Measurements from ENCODE around the gene MAPK4. TPM values are rescaled to one million over a fixed set of nuclear protein-coding genes. Genes with fewer than 3 reads are reported as not detected.

MAPK4 gene
- total RNA-seq, 4 donors from 2014 or later, result 0.13 to 3.1 (median 0.61) TPM

- DNase-seq, result no peak
- 27 to 34% methylated on average over 7 of the region's 7 CpGs for WGBS, 2 donors
- Histone ChIP-seq H3K4me1 (peaks cover 0 to 11% (median 0%) of the 10 kb centered on the region in 3 donors), H3K27ac (peak overlapping the region in 3 of 4 donors; percentile 40 to 58 (median 52)), H3K36me3 (no peaks in the 10 kb centered on the region), H3K4me3 (no peak overlapping the region), H3K9me3 (no peaks in the 10 kb centered on the region), H3K27me3 (no peaks in the 10 kb centered on the region)
- TF ChIP-seq POLR2A (IDR thresholded peaks at IDR 0.05), result no peak
- TF ChIP-seq, protein P1, sequence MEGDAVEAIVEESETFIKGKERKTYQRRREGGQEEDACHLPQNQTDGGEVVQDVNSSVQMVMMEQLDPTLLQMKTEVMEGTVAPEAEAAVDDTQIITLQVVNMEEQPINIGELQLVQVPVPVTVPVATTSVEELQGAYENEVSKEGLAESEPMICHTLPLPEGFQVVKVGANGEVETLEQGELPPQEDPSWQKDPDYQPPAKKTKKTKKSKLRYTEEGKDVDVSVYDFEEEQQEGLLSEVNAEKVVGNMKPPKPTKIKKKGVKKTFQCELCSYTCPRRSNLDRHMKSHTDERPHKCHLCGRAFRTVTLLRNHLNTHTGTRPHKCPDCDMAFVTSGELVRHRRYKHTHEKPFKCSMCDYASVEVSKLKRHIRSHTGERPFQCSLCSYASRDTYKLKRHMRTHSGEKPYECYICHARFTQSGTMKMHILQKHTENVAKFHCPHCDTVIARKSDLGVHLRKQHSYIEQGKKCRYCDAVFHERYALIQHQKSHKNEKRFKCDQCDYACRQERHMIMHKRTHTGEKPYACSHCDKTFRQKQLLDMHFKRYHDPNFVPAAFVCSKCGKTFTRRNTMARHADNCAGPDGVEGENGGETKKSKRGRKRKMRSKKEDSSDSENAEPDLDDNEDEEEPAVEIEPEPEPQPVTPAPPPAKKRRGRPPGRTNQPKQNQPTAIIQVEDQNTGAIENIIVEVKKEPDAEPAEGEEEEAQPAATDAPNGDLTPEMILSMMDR (IDR thresholded peaks at IDR 0.05), result no peak
- intact Hi-C loops (cut with DNase I), result no loop called here
These were observed 148.1 kb downstream of the MAPK4 start for GRCh38 chr18:50707855-50708469.

DNA sequence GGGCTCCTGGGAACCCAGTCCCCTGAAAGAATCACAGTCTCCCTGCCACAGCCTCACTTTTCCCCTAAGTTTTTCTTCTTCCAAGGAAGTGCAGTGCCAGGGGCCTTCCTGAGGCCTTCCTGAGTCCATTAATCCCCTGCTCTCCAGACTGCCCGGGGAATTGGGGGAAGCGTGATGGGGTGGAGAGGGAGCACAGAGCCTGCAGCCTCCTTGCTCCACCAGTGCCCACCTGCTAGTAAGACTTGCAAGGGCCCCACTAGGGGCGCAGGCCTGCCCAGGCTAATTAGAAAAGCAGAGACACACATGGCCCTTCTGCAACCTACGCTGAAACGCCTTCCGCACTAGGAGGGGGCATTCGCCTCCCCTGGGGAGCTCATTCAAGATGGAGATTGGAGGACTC, 149.3 kb downstream of the MAPK4 start:
- WGBS, 2 donors, result 94% methylated on average over 3 of the region's 7 CpGs; no CpG with 5 or more reads in 1 of the 2 donors
- Histone ChIP-seq H3K27me3 (no peaks in the 10 kb centered on the region), H3K27ac (no peak overlapping the region), H3K4me3 (no peak overlapping the region), H3K36me3 (no peaks in the 10 kb centered on the region), H3K4me1 (peaks cover 0 to 11% (median 0%) of the 10 kb centered on the region in 3 donors), H3K9me3 (no peaks in the 10 kb centered on the region)
- TF ChIP-seq, protein P1 (IDR thresholded peaks at IDR 0.05), result no peak
- no peak for TF ChIP-seq POLR2A (IDR thresholded peaks at IDR 0.05)
- DNase-seq, result no peak
- intact Hi-C loops (cut with DNase I), result no loop called here

DNA sequence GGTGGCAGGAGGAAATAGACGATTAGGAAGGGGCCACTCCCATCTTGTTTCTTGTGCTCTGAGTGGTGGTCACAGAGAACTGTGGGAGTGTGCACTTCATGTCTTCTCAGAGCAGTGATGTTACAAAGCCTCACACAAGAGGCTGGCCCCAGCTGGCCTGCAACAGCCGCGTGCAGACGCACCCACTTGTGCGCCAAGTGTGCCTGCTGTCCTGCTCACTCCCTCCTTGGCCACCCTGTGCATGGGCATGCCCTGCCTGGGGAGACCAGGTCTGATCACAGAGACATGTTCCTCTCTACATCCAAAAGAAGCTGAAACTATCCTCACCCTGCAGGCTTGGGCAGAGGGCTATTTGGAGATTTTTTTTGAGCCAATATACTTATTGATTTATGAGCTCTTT, 151.5 kb downstream of the MAPK4 start:
- Histone ChIP-seq H3K27me3 (no peaks in the 10 kb centered on the region), H3K36me3 (no peaks in the 10 kb centered on the region), H3K9me3 (no peaks in the 10 kb centered on the region), H3K4me3 (no peak overlapping the region), H3K27ac (no peak overlapping the region), H3K4me1 (peaks cover 0 to 11% (median 0%) of the 10 kb centered on the region in 3 donors)
- 29 to 40% methylated on average over 1 to 4 of the region's 5 CpGs for WGBS, 2 donors
- no peak for DNase-seq
- no peak for TF ChIP-seq POLR2A (IDR thresholded peaks at IDR 0.05)
- TF ChIP-seq, protein P1 (IDR thresholded peaks at IDR 0.05), result no peak
- intact Hi-C loops (cut with DNase I), result no loop called here

DNA sequence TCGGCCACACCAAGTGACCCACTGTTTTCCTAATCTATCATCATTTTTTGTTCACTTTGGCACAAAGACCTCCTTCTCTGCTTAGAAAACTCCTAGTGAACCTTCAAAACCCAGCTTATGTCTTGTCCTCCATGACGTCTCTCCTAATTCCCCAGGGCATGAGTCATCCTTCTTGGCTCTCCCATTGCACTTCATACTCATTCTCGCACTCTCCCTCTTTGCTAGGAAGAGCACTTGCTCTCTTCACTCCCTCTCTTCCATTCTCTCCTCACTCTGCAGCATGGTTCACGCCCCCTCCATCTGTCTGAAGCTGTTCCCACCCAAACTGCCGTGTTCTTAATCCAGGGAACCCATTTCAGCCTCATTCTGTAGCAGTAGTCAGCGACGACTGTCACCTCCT, 156.0 kb downstream of the MAPK4 start:
- 70 to 73% methylated on average over 7 of the region's 7 CpGs for WGBS, 2 donors

DNA sequence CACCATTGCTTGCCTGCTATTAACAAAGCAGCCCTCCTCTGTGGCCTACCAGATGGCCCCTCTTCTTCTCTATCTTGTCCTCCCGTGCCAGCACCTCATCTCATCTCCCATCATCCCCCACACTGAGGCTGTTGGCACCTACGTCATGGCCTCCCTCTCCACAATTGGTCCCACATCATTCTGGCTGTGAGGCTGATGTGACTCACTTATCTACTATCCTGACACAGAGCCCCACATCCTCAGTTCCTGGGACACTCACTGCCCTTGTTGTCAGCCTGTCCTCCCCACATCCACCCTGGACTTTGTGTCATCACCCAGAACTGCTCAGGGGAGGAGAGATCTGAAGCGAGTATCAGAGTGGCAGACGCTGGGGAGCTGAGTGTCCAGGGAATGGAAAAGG, 157.0 kb downstream of the MAPK4 start:
- Histone ChIP-seq H3K4me1 (no peaks in the 10 kb centered on the region), H3K27me3 (no peaks in the 10 kb centered on the region), H3K36me3 (no peaks in the 10 kb centered on the region), H3K9me3 (no peaks in the 10 kb centered on the region), H3K4me3 (no peak overlapping the region), H3K27ac (no peak overlapping the region)
- TF ChIP-seq, protein P1 (IDR thresholded peaks at IDR 0.05), result no peak
- no peak for TF ChIP-seq POLR2A (IDR thresholded peaks at IDR 0.05)
- no peak for DNase-seq
- intact Hi-C loops (cut with DNase I), result no loop called here
- WGBS, 2 donors, result 70 to 78% methylated on average over 2 to 4 of the region's 4 CpGs

More for the DNA sequence above, 156.0 kb downstream of the MAPK4 start:
- no peak overlapping the region for H3K27ac ChIP-seq
- no peaks in the 10 kb centered on the region for H3K9me3 ChIP-seq
- H3K4me3 ChIP-seq, result no peak overlapping the region
- no peaks in the 10 kb centered on the region for H3K27me3 ChIP-seq
- DNase-seq, result no peak
- intact Hi-C loops (cut with DNase I), result no loop called here
- TF ChIP-seq POLR2A (IDR thresholded peaks at IDR 0.05), result no peak
- TF ChIP-seq, protein P1 (IDR thresholded peaks at IDR 0.05), result no peak
- H3K4me1 ChIP-seq, result no peaks in the 10 kb centered on the region
- no peaks in the 10 kb centered on the region for H3K36me3 ChIP-seq

All from esophagus squamous epithelium (tissue), 5 donors.